ENCODE results near the gene TRERF1.

DNA sequence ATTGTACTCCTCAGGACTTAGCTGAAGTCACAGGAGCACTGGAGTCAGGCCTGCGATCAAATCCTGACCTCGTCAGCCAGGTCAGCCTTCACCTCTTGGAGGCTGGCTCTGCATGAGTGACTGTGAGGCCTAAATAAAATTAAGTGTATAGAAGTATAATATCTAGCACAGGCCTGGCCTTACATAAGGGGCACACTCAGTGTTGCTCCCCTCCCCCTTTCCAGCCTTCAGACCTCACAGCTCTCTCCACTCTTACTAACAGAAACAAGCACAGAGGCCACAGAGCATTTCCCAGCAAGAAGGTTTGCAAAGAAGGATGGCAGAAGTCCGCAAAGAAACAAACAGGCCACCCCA lies 84.8 kb downstream of the TRERF1 start:
- no peak for TF ChIP-seq GATA2 (IDR thresholded peaks at IDR 0.05; ENCODE audit: low read depth, low read length)
- TF ChIP-seq GATA3 (IDR thresholded peaks at IDR 0.05; ENCODE audit: low read depth, low read length), result no peak
